Mammary epithelial cell (primary cell): ENCODE measurements around the gene ATXN10.

Experiments used
- EZH2 ChIP-seq: IDR thresholded peaks from 2 replicates; pipeline ENCODE4 v1.6.1; 2012; ENCODE audit warnings: low read length, inconsistent platforms, borderline replicate concordance
- TF ChIP-seq, protein P1 (sequence below), 2 donors: IDR thresholded peaks in 1 of 2; conservative IDR thresholded peaks in 1 of 2; 2 replicates each; pipeline ENCODE4 v1.5.1; 2011 to 2012; ENCODE audit warnings: inconsistent platforms in 2 of 2, low read length in 2 of 2, mild to moderate bottlenecking in 2 of 2, control low read depth in 1 of 2, low read depth in 1 of 2; ENCODE audit not compliant: insufficient read depth in 1 of 2; ENCODE audit errors: extremely low read depth in 1 of 2

GRCh38 chr22:45880716-45881523 lies 209.3 kb downstream of the ATXN10 start:
- TF ChIP-seq, protein P1, sequence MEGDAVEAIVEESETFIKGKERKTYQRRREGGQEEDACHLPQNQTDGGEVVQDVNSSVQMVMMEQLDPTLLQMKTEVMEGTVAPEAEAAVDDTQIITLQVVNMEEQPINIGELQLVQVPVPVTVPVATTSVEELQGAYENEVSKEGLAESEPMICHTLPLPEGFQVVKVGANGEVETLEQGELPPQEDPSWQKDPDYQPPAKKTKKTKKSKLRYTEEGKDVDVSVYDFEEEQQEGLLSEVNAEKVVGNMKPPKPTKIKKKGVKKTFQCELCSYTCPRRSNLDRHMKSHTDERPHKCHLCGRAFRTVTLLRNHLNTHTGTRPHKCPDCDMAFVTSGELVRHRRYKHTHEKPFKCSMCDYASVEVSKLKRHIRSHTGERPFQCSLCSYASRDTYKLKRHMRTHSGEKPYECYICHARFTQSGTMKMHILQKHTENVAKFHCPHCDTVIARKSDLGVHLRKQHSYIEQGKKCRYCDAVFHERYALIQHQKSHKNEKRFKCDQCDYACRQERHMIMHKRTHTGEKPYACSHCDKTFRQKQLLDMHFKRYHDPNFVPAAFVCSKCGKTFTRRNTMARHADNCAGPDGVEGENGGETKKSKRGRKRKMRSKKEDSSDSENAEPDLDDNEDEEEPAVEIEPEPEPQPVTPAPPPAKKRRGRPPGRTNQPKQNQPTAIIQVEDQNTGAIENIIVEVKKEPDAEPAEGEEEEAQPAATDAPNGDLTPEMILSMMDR (conservative IDR thresholded peaks at IDR 0.05 in 1 of 2, IDR thresholded peaks at IDR 0.05 in 1 of 2; ENCODE audit: extremely low read depth in 1 of 2, insufficient read depth in 1 of 2, low read depth in 1 of 2, low read length in 2 of 2): peak in 1 of 2 donors; percentile 7
- no peak for TF ChIP-seq EZH2
